Endothelial cell of umbilical vein (primary cell): ENCODE data around the gene DAO. TPM values are rescaled to one million over a fixed set of nuclear protein-coding genes. Genes with fewer than 3 reads are reported as not detected.
"Not testable (repeated sequence)": the region's sequence is repeated elsewhere in the genome, so short reads cannot be mapped to it uniquely, and the experiment has no call there.

Source experiments
- BruUV-seq: library from RNA; stranded (reverse); fragments of 400-500 nt; replicated peaks from 2 replicates; lab custom pipeline; 2021; lab: Mats Ljungman, UMichigan
- CTCF ChIA-PET: fragments of 300-600, 350-600 bp; sonication (Branson Sonifier 250); formaldehyde crosslinking; loops from one replicate; lab custom pipeline; 2021; ENCODE audit warnings: antibody characterized with exemption, inconsistent platforms; lab: Charles Lee
- POLR2A ChIA-PET: fragments of 300-600, 350-600 bp; sonication (Branson Sonifier 250); formaldehyde crosslinking; loops from one replicate; lab custom pipeline; 2021; ENCODE audit warnings: antibody characterized with exemption, inconsistent platforms; lab: Charles Lee
- DNase-seq: peaks from one replicate; pipeline ENCODE4 v3.0.0-alpha.2; 2011; ENCODE audit warnings: low read depth, low spot score
- FAIRE-seq: peaks from 2 replicates; lab custom pipeline; 2011; peaks lifted over from hg19 to GRCh38; lab: Jason Lieb, UNC
- H2AFZ ChIP-seq: 2 replicates; pipeline ENCODE4 v1.6.0; 2012; ENCODE audit warnings: low read depth, low read length, control low read depth, inconsistent platforms
- H3K27ac ChIP-seq: 2 replicates; pipeline ENCODE4 v1.5.1; 2011; ENCODE audit warnings: low read depth, mild to moderate bottlenecking, control low read depth, low read length, moderate library complexity; ENCODE audit not compliant: insufficient read depth
- H3K27me3 ChIP-seq, 2 experiments: 2 replicates each; pipeline versions ENCODE4 v1.6.0 to v1.6.1; 2011; ENCODE audit warnings: low read length in 2 of 2, mixed read lengths in 1 of 2; ENCODE audit not compliant: control insufficient read depth in 2 of 2, insufficient read depth in 2 of 2
- H3K36me3 ChIP-seq, 2 experiments: 2 replicates in 1 of 2; 3 replicates in 1 of 2; pipeline ENCODE4 v1.5.1; 2011; ENCODE audit warnings: low read length in 2 of 2, mild to moderate bottlenecking in 1 of 2, moderate library complexity in 1 of 2; ENCODE audit not compliant: control insufficient read depth in 2 of 2, insufficient read depth in 2 of 2; ENCODE audit errors: extremely low read depth in 1 of 2
- H3K4me1 ChIP-seq: 3 replicates; pipeline ENCODE4 v1.5.1; 2011; ENCODE audit warnings: mild to moderate bottlenecking, low read length; ENCODE audit not compliant: control insufficient read depth, insufficient read depth; ENCODE audit errors: extremely low read depth
- H3K4me2 ChIP-seq: 2 replicates; pipeline ENCODE4 v1.6.1; 2011; ENCODE audit warnings: low read length, control low read depth, mixed read lengths; ENCODE audit not compliant: insufficient read depth
- H3K4me3 ChIP-seq, 3 experiments: fragments of 200-600 bp in 1 of 3; sonication (generic), shearing (Covaris generic) in 1 of 3; replicated peaks in 1 of 3; 2 replicates each; pipeline ENCODE4 v1.5.1; 2011 to 2016; ENCODE audit warnings: control low read depth in 3 of 3, low read length in 3 of 3, mild to moderate bottlenecking in 2 of 3, inconsistent platforms in 1 of 3, low read depth in 1 of 3, moderate library complexity in 1 of 3; ENCODE audit not compliant: insufficient read depth in 1 of 3
- H3K79me2 ChIP-seq: 2 replicates; pipeline ENCODE4 v1.6.0; 2012; ENCODE audit warnings: low read length, inconsistent platforms; ENCODE audit not compliant: control insufficient read depth, insufficient read depth
- H3K9ac ChIP-seq: replicated peaks from 2 replicates; pipeline ENCODE3; 2011; ENCODE audit warnings: low read length, control low read depth; ENCODE audit not compliant: insufficient read depth; ENCODE audit errors: extremely low read depth
- H3K9me1 ChIP-seq: replicated peaks from 3 replicates; pipeline ENCODE4 v1.6.0; 2011; ENCODE audit warnings: mild to moderate bottlenecking, low read length; ENCODE audit not compliant: control insufficient read depth, insufficient read depth; ENCODE audit errors: extremely low read depth
- H3K9me3 ChIP-seq: replicated peaks from 2 replicates; pipeline ENCODE4 v1.5.1; 2012; ENCODE audit warnings: low read length, inconsistent platforms; ENCODE audit not compliant: control insufficient read depth, insufficient read depth
- H4K20me1 ChIP-seq: replicated peaks from 2 replicates; pipeline ENCODE3; 2011; ENCODE audit warnings: mild to moderate bottlenecking, low read length; ENCODE audit not compliant: control insufficient read depth, insufficient read depth; ENCODE audit errors: extremely low read depth
- CTCF ChIP-seq, 2 donors: IDR thresholded peaks; 1 replicate in 1 of 2; 2 replicates in 1 of 2; pipeline ENCODE4 v1.5.1; 2011; ENCODE audit warnings: low read length in 2 of 2, mild to moderate bottlenecking in 2 of 2, moderate library complexity in 2 of 2, control low read depth in 1 of 2, inconsistent platforms in 1 of 2, low read depth in 1 of 2; ENCODE audit not compliant: insufficient read depth in 1 of 2; ENCODE audit errors: extremely low read depth in 1 of 2
- EZH2 ChIP-seq: IDR thresholded peaks from 2 replicates; pipeline ENCODE4 v1.6.1; 2012; ENCODE audit warnings: borderline replicate concordance, low read depth, mild to moderate bottlenecking, moderate library complexity, low read length, inconsistent platforms; ENCODE audit not compliant: severe bottlenecking
- FOS ChIP-seq: IDR thresholded peaks from 2 replicates; pipeline ENCODE4 v1.6.1; 2011; ENCODE audit warnings: mild to moderate bottlenecking, low read length, moderate library complexity, borderline replicate concordance; ENCODE audit not compliant: insufficient read depth
- GATA2 ChIP-seq: IDR thresholded peaks from 2 replicates; pipeline ENCODE4 v1.7.0; 2011; ENCODE audit warnings: low read depth, mild to moderate bottlenecking, moderate library complexity, mixed read lengths, low read length; ENCODE audit not compliant: insufficient read length, insufficient read depth
- JUN ChIP-seq: IDR thresholded peaks from 2 replicates; pipeline ENCODE4 v1.6.1; 2011; ENCODE audit warnings: borderline replicate concordance, low read depth; ENCODE audit not compliant: insufficient read length, insufficient read depth
- MAX ChIP-seq: IDR thresholded peaks from 2 replicates; pipeline ENCODE4 v1.6.1; 2011; ENCODE audit not compliant: insufficient read depth, insufficient read length
- MYC ChIP-seq: IDR thresholded peaks from one replicate; pipeline ENCODE4 v1.6.1; 2011; ENCODE audit warnings: mild to moderate bottlenecking, low read depth, low read length
- POLR2A ChIP-seq: IDR thresholded peaks from 2 replicates; pipeline ENCODE4 v1.6.1; 2012; ENCODE audit warnings: low read depth, mild to moderate bottlenecking, control low read depth, low read length
- POLR2AphosphoS5 ChIP-seq: IDR thresholded peaks from 2 replicates; pipeline ENCODE4 v1.6.1; 2012; ENCODE audit warnings: low read depth, mild to moderate bottlenecking, control low read depth, low read length, moderate library complexity; ENCODE audit not compliant: insufficient read depth
- dilution Hi-C: fragments of 300-500 bp; cut with MboI; formaldehyde crosslinking; loops from one replicate; pipeline ENCODE4 v1.15.0; 2019; ENCODE audit warnings: low sequenced_read_pairs; ENCODE audit not compliant: extremely low pct_ligation_motif_present
- intact Hi-C: fragments of 100-400 bp; cut with micrococcal nuclease; formaldehyde crosslinking; loops from one replicate; pipeline ENCODE4 v1.10.0; 2022
- polyA plus RNA-seq, 4 experiments: library from polyadenylated mRNA; depleted of rRNA in 3 of 4; stranded (reverse) in 3 of 4; unstranded in 1 of 4; fragments of >200 nt; gene quantifications; 2 replicates each; pipeline versions ENCODE4 v1.2.1 to v1.2.3, GENCODE V29; 2011 to 2012; ENCODE audit warnings: missing spikeins in 1 of 4
- total RNA-seq: library from RNA; stranded (reverse); gene quantifications from 2 replicates; pipeline ENCODE4 v1.2.3, GENCODE V29; 2021

Gene DAO
- total and polyA plus RNA-seq, 2 donors (not counting 3 experiments of a cell fraction or from before 2014, with no cell fraction given): not detected

- ChIA-PET CTCF (interaction anchor here (1.0 to 2.6 kb wide), 5 partner anchors 34 to 241 kb away, joined by 3 to 14 read pairs (median 4); no protein-coding TSS in a partner anchor), POLR2A (interaction anchor here (0.8 kb wide), 1 partner anchor 1988 kb away, joined by 3 read pairs; no protein-coding TSS in a partner anchor)
- no peak overlapping the region for H3K27ac ChIP-seq
These were observed 21.4 kb upstream of the DAO start for GRCh38 chr12:108858311-108859074.

GRCh38 chr12:108859141-108859922 is 20.6 kb upstream of the DAO start:
- intact Hi-C loops: not testable (repeated sequence)

More at GRCh38 chr12:108858311-108859074, 21.4 kb upstream of the DAO start:
- Histone ChIP-seq H3K4me3 (no peak overlapping the region), H3K36me3 (no peaks in the 10 kb centered on the region), H4K20me1 (no peaks in the 10 kb centered on the region), H3K9me1 (no peaks in the 10 kb centered on the region), H3K9ac (no peak overlapping the region), H3K79me2 (peaks cover 19% of the 10 kb centered on the region), H3K4me1 (peaks cover 36% of the 10 kb centered on the region), H2AFZ (peak overlapping the region; percentile 9), H3K4me2 (peak overlapping the region; percentile 1), H3K27me3 (no peaks in the 10 kb centered on the region), H3K9me3 (no peaks in the 10 kb centered on the region)
- dilution Hi-C loops (no loop called here), intact Hi-C loops (no loop called here)
- peak; percentile 56 for FAIRE-seq
- DNase-seq: peak; percentile 16
- no TSS peak for BruUV-seq
- no peak for TF ChIP-seq EZH2
- no peak for TF ChIP-seq MYC
- no peak for TF ChIP-seq POLR2AphosphoS5
- TF ChIP-seq POLR2A: no peak
- TF ChIP-seq FOS: no peak
- no peak for TF ChIP-seq MAX
- no peak for TF ChIP-seq CTCF (IDR thresholded peaks at IDR 0.05; ENCODE audit: extremely low read depth in 1 of 2, insufficient read depth in 1 of 2, low read depth in 1 of 2, low read length in 2 of 2)
- TF ChIP-seq JUN: no peak
- TF ChIP-seq GATA2: no peak

More at GRCh38 chr12:108859141-108859922, 20.6 kb upstream of the DAO start:
- H3K9me1 ChIP-seq, H4K20me1 ChIP-seq, H3K9me3 ChIP-seq, POLR2A ChIA-PET, H3K9ac ChIP-seq, H3K4me2 ChIP-seq, H3K27ac ChIP-seq, DNase-seq, H3K27me3 ChIP-seq, H3K36me3 ChIP-seq, dilution Hi-C loops, BruUV-seq, H3K4me3 ChIP-seq: not testable (repeated sequence)
- peaks cover 18% of the 10 kb centered on the region for H3K79me2 ChIP-seq
- peak overlapping the region; percentile 9 for H2AFZ ChIP-seq
- CTCF ChIA-PET: interaction anchor here (1.0 to 2.6 kb wide), 3 partner anchors 34 to 91 kb away, joined by 3 to 14 read pairs (median 9); no protein-coding TSS in a partner anchor
- H3K4me1 ChIP-seq: peaks cover 28% of the 10 kb centered on the region
- peak; percentile 52 for FAIRE-seq
